Right hindlimb (tissue), 1 donor: Measurements from ENCODE around the gene SLC2A10.

ENCODE experiments used
- DNase-seq: peaks from one replicate; pipeline ENCODE4 v3.0.0-alpha.2; 2018

SLC2A10 gene

DNA sequence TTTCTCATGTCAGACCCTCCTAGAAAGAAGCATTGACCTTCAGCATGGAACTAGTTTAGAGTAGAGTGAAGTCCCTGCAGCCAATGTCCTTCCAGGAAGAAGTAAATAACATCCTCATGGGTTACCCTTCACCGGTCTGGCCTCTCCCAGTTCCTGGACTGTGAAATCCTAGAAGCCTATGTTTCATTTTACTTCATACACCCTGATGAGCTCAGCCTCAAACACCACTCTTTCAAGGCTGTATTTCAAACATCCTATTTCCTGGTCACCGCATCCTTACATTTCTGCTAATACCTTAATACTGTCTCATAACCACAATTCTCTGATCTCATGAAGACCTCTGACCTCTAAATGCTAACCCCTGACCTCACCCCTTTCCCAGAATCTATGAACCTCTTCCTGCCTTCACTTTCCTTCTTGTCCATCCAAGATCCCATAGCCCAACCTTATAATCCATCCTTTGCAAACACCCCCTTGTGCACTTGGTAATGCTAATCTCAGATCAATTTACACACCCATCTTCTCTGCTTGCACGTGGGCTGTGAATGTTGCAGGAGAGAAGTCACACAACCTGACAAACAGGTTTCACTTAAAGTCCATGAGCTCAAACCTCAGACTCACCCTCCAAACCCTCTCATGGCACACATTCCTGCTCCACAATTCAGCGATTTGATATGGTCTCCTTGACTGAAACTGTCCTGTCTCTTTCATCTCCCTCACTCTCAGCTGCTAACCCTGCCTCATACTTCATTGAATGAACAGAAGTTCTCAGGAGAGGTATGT, 30.2 kb downstream of the SLC2A10 start:
- no peak for DNase-seq

- DNase-seq: no peak
Measured at GRCh38 chr20:46740214-46740609, 30.8 kb downstream of the SLC2A10 start.

DNA sequence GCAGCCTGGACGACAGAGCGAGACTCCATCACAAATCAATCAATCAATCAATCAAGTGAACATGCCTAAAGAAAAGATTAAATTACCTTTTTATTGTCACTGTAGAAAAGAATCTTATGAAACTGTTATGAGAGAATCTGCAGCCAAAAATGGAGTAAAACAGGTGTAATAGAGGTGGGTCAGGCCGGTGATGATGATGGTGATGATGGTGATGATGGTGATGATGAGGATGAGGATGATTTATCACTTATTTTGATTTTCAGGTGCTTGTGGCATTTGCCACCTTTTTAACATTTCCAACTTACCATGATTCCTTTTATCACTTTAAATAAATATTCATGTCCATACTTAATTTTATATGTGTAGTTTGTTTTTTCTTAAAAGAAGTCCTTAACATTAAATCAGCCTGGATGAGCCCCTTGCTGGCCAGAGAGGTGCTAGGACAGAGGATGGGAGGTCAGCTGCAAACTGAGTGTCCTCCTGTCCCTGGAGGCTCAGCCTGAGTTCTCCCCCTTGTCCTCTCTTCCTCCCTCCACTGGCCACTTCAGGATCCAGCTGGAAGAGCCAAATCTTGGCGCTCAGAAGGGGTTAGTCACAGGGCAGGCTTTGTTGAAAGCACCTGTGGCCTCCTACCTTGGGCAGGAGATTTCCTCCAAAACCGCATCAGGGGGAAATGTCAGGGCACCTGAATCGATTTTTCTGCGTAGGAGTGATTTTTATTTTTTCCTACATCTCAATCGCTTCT, 32.6 kb downstream of the SLC2A10 start:
- DNase-seq: no peak

- DNase-seq: no peak
Measured at GRCh38 chr20:46742669-46743045, 33.2 kb downstream of the SLC2A10 start.

- no peak for DNase-seq
Measured at GRCh38 chr20:46743088-46743487, 33.6 kb downstream of the SLC2A10 start.

DNA sequence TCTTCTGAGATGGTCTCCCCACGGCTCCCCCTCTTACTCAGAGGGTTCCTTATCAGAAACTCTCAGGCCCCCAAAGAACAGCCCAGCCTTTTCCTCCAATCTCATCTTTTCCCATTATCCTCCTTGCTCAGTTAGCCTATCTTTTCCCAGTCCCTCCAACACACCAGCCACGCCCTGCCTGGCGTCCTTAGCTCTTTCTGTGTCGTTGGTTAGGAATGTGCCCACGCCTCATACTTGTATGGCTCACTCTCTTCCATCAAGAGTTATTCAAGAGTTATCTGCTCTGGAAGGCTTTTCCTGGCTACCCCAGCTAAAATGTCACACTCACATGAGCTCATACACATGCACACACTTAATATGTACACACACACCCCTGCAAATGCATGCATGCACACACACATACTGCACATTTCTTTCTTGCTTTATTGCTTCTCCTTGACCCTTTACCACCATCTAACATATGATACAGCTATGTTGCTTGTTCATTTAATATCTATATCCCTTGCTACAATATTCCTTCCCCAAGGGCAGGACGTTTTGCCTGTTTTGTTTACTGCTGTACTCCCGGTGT, 37.6 kb downstream of the SLC2A10 start:
- no peak for DNase-seq

- no peak for DNase-seq
Measured at GRCh38 chr20:46749147-46749546, 39.7 kb downstream of the SLC2A10 start.

GRCh38 chr20:46751856-46752255, 42.4 kb downstream of the SLC2A10 start:
- no peak for DNase-seq

DNA sequence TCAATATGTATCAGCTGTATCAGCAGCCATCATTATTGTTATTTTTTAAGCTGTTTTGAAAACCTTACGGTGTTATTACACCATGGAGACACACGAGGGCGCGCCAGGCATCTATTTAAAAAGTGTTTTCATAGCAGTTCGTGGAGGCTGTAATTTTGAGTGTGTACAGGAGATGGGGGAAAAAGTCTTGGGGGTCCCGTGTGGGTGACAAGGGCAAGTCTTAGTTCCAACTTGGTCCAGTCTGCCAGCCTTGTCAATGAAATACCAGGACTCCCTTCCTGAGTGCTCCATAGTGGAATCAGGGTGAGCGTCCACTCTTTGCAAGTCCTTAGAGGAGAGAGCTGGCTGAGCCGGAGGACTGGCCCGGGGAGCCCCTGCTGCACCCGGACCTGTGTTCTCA, 43.3 kb downstream of the SLC2A10 start:
- peak; percentile 73 for DNase-seq

DNA sequence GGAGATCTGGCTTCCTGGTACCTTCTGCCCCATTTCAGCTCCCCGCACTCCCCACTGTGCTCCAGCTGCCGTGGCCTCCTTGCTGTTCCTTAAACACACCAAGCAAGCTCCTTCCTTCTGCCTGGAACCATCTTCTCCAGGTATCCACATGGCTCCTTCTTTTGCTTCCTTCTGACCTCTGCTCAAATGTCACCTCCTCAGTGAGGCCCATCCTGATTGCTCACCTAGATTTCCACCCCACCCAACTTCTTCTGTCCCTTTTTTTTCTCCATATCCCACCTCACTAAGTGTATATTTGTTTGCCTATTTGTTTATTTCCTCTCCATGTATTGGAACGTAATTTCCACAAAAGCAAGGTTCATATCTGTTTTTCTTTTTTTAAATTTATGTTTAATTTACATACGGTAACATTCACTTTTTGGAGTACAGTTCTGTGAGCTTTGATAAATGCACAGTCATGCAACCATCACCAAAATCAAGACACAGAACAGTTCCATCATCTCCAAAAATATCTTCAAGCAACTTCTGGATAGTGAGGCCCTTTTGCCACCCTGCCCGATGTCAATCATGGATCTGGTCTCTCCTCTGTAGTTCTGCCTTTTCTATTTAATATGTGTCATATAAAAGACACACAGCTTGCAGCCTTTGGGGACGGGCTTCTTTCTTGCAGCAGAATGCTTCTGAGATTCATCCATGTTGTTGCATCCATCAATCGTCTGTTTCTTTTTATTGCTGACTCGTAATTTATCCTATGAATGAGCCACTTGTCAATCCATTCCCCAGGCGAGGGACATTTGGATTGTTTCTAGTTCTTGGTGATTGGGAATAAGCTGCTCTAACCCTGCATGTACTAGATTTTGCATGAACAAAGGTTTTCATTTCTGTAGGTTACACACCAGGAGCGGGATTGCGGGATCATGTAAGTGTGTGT, 46.3 kb downstream of the SLC2A10 start:
- DNase-seq: no peak

GRCh38 chr20:46756419-46756818, 47.0 kb downstream of the SLC2A10 start:
- DNase-seq: no peak

GRCh38 chr20:46757135-46757534, 47.7 kb downstream of the SLC2A10 start:
- DNase-seq: no peak

GRCh38 chr20:46757754-46758678, 48.6 kb downstream of the SLC2A10 start:
- DNase-seq: peak; percentile 73

- no peak for DNase-seq
Measured at GRCh38 chr20:46758929-46759669, 49.6 kb downstream of the SLC2A10 start.

DNA sequence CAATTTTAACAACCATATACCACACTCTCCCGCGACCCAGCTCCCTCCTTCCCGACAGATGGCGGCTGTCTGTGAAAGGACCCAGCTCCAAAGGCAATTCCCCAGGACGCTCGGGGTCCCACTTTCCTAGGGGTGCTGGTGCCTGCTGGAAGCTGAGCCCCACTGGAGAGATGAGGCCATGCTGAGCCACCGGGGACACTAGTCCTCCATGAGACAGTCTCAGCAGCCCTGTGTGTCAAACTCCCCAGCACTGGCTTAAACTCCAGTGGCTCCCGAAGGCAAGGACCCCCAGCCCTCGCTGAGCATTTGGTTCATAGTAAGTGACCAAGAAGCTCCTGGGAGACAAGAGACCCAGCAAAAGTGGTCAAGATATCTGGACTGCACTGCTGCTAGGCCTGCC, 52.1 kb downstream of the SLC2A10 start:
- DNase-seq: no peak

DNA sequence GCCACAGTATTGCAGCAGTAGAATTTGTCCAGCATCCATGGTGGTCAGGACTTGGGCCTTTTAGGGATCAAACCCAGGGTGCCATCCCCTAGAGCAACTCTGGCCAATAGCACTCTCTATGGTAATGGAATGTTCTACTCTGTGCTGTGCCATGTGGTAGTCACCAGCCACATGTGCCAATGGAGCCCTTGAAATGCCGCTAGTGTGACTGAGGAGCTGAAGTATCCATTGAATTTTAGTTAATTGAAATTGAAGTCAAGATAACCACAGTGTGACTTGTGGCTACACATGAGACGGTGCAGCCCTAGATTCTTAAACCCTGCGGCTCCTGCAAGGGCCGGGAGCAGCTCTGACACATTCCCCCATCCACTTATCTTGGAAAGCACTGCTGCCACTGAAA, 54.6 kb downstream of the SLC2A10 start:
- DNase-seq: no peak

- DNase-seq: no peak
Measured at GRCh38 chr20:46765506-46766120, 56.2 kb downstream of the SLC2A10 start.

GRCh38 chr20:46767127-46767761, 57.8 kb downstream of the SLC2A10 start:
- DNase-seq: no peak

GRCh38 chr20:46770330-46771194, 61.1 kb downstream of the SLC2A10 start:
- DNase-seq: no peak
